ENCODE data around the gene RNF32. TPM values are rescaled to one million over a fixed set of nuclear protein-coding genes. Genes with fewer than 3 reads are reported as not detected.

Gene RNF32
- polyA plus RNA-seq, 1 donor (not counting 4 experiments of a cell fraction or from before 2014, with no cell fraction given), result 0.34 TPM

GRCh38 chr7:156662277-156662676 is 21.7 kb downstream of the RNF32 start:
- Histone ChIP-seq H3K9ac (ENCODE audit: control insufficient read depth, extremely low read depth, insufficient read depth, low read length) (no peak overlapping the region), H3K27me3 (ENCODE audit: control insufficient read depth, extremely low read depth, insufficient read depth, low read length) (no peaks in the 10 kb centered on the region), H3K4me1 (ENCODE audit: control insufficient read depth, extremely low read depth, insufficient read depth, low read length) (peaks cover 3% of the 10 kb centered on the region), H3K27ac (ENCODE audit: control insufficient read depth, insufficient read depth, low read length) (no peak overlapping the region), H3K36me3 (ENCODE audit: control insufficient read depth in 2 of 2, extremely low read depth in 1 of 2, insufficient read depth in 2 of 2, low read length in 2 of 2) (no peaks in the 10 kb centered on the region), H2AFZ (ENCODE audit: control insufficient read depth, low read length) (no peak overlapping the region), H3K9me1 (ENCODE audit: control insufficient read depth, extremely low read depth, insufficient read depth, low read length) (no peaks in the 10 kb centered on the region), H3K4me2 (ENCODE audit: control insufficient read depth, extremely low read depth, insufficient read depth, low read depth, low read length) (no peak overlapping the region), H3K9me3 (ENCODE audit: control insufficient read depth, low read depth, low read length) (no peaks in the 10 kb centered on the region), H3K4me3 (ENCODE audit: control insufficient read depth in 2 of 3, extremely low read depth in 1 of 3, insufficient read depth in 2 of 3, low read depth in 1 of 3, low read length in 3 of 3) (no peak overlapping the region), H3K79me2 (ENCODE audit: control insufficient read depth, insufficient read depth, low read length) (no peaks in the 10 kb centered on the region), H4K20me1 (ENCODE audit: control insufficient read depth, extremely low read depth, insufficient read depth, low read length) (no peaks in the 10 kb centered on the region)
- dilution Hi-C loops (cut with MboI; ENCODE audit: extremely low pct_ligation_motif_present, low sequenced_read_pairs), result no loop called here
- FAIRE-seq, result no peak
- no peak for DNase-seq (ENCODE audit: low read depth, low spot score)
- no peak for TF ChIP-seq EZH2 (IDR thresholded peaks at IDR 0.05; ENCODE audit: low read length)
- TF ChIP-seq CTCF (optimal IDR thresholded peaks at IDR 0.05 in 1 of 3, IDR thresholded peaks at IDR 0.05 in 1 of 3, conservative IDR thresholded peaks at IDR 0.05 in 1 of 3; ENCODE audit: extremely low read depth in 1 of 3, insufficient read depth in 2 of 3, low read length in 3 of 3), result no peak

- H3K9ac ChIP-seq (ENCODE audit: control insufficient read depth, extremely low read depth, insufficient read depth, low read length), result no peak overlapping the region
- H2AFZ ChIP-seq (ENCODE audit: control insufficient read depth, low read length), result no peak overlapping the region
- no peaks in the 10 kb centered on the region for H3K9me1 ChIP-seq (ENCODE audit: control insufficient read depth, extremely low read depth, insufficient read depth, low read length)
- no peaks in the 10 kb centered on the region for H4K20me1 ChIP-seq (ENCODE audit: control insufficient read depth, extremely low read depth, insufficient read depth, low read length)
- FAIRE-seq (no peak), DNase-seq (ENCODE audit: low read depth, low spot score) (no peak)
- dilution Hi-C loops (cut with MboI; ENCODE audit: extremely low pct_ligation_motif_present, low sequenced_read_pairs), result no loop called here
- H3K27me3 ChIP-seq (ENCODE audit: control insufficient read depth, extremely low read depth, insufficient read depth, low read length), result no peaks in the 10 kb centered on the region
- no peaks in the 10 kb centered on the region for H3K36me3 ChIP-seq (ENCODE audit: control insufficient read depth in 2 of 2, extremely low read depth in 1 of 2, insufficient read depth in 2 of 2, low read length in 2 of 2)
- H3K79me2 ChIP-seq (ENCODE audit: control insufficient read depth, insufficient read depth, low read length), result no peaks in the 10 kb centered on the region
- TF ChIP-seq EZH2 (IDR thresholded peaks at IDR 0.05; ENCODE audit: low read length) (no peak), CTCF (optimal IDR thresholded peaks at IDR 0.05 in 1 of 3, IDR thresholded peaks at IDR 0.05 in 1 of 3, conservative IDR thresholded peaks at IDR 0.05 in 1 of 3; ENCODE audit: extremely low read depth in 1 of 3, insufficient read depth in 2 of 3, low read length in 3 of 3) (no peak)
- H3K9me3 ChIP-seq (ENCODE audit: control insufficient read depth, low read depth, low read length), result no peaks in the 10 kb centered on the region
- no peak overlapping the region for H3K4me3 ChIP-seq (ENCODE audit: control insufficient read depth in 2 of 3, extremely low read depth in 1 of 3, insufficient read depth in 2 of 3, low read depth in 1 of 3, low read length in 3 of 3)
- no peaks in the 10 kb centered on the region for H3K4me1 ChIP-seq (ENCODE audit: control insufficient read depth, extremely low read depth, insufficient read depth, low read length)
- H3K27ac ChIP-seq (ENCODE audit: control insufficient read depth, insufficient read depth, low read length), result no peak overlapping the region
- no peak overlapping the region for H3K4me2 ChIP-seq (ENCODE audit: control insufficient read depth, extremely low read depth, insufficient read depth, low read depth, low read length)
Observed at GRCh38 chr7:156665101-156665500, 24.5 kb downstream of the RNF32 start.
